GM10847 (cell line): ENCODE results near the gene ZIC4.

Source experiments
- POLR2A ChIP-seq: IDR thresholded peaks from 2 replicates; pipeline ENCODE4 v1.6.1; 2011; ENCODE audit not compliant: insufficient read length; ENCODE audit errors: extremely low read depth

ZIC4 gene

DNA sequence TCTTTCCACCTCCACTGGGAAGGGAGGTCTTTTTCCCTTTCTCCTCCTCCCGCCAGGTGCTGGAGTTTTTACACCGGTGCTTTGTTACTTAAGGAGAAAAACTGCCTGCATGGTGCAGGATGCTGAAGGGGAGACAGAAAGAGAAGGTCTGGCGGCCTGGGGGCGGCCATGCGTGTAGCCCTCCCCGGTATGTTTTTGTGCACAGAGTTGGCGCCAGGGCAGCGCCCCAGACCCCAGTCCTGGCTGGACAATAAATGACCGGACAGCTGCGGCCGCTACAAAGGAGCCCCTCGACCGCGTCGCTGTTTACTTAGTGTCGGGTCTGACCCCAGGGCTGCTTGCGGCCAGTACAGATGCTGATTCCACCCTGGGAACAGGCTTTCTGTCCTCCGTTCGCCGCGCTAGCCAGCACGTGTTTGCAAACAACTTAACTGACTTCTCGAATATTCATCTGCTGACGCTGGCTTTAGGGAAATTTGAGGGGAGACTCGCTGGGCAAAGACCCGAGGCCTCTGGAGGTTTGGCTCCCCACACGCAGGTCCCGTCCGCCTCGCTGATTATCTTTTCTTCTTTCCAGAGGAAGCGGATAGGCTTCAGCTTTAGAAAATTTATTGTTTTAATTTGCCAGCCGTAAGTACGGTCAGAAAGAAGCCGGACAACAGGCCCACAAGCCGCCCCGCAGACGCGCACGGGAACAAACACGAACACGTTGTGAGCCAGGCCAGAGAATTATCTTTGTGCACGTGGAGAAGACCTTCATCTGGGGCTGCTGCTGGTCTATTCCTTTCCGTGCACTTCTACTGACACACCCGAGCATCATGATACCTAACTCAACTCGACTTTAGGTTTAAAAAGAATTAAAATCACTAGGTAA, 46.9 kb downstream of the ZIC4 start:
- no peak for TF ChIP-seq POLR2A

DNA sequence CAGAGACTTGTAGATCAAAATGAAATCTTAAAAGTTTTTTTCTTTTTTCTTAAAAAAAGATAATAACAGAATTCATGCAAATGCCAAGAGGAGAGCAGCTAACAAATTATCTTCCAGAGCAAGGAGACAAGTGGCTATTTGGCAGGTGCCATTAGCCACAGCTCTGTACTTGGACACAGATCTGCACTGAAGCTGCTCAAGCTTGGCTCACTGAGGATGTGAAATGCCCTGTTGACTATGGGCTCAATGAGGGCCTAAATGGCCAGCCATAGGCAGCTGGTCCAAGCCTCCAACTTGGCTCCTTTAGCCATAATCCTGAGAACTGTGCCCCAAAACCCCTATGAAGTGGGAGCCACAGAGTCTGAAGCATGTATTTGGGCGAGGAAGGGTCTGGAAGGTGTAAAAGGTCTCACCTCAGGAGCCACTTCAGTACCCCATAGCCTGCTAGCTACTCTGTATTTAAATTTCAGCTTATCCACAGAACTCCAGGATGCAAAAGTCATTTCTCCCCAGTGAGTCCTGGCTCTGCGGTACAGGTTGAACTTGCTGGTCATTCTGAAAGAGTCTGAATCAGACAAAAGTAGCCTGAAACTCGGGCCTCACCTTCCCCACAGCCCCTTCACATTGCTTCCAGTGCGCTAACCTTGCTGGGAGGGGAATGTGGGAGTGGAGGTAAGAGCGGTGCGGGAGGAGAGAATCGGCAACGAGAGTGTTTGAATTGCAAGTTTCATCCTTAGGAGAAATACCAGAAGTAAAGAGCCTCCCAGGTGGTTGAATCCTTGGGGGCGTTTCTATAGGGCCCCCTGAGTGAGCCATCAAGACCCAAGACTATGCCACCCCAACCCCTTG, 48.0 kb downstream of the ZIC4 start:
- TF ChIP-seq POLR2A: no peak

DNA sequence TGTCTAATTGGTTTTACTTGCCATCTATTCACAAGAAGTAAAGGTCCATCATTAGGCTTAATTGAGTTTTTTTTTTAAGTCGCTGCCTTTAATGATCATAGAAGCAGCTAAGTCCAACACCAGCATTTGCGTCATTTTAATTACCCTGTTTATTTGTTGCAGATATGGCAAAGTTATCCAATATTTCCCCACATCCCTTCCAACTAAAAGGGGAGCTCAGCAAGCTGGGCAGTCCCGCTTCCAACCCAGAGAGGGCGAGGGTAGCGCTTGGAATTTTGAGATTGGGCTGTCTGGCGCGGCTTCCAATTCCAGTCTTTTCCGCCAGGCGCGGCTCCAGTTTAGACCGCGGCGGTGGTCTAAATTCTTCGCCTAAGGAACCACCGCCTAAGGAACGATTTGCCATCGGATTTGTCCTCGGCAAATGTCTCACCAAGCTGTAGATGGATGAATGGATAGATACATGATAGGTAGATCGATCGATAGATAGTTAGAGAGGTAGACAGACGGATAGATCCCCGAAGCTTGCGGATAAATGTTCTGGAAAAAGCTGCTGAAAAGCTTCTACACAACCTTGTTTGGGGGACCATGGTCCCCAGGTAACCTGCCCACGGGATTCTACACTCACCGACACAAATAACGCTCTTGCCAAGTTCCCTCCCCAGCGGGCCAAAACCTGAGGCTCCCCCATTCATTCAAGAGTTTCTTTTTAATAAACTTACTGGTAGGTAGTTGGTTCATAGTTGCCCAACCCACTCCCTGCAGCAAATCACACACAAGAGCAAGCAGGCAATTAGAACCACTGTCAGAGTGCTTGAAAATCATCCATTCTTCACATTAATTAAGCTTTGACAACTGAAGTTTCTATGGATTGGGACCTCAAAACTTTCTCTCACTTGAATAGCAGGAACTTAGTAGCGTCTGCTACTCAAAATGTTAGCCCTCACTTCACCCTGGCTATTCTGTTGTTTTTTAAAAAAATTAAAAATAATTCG, 49.1 kb downstream of the ZIC4 start:
- TF ChIP-seq POLR2A: no peak

DNA sequence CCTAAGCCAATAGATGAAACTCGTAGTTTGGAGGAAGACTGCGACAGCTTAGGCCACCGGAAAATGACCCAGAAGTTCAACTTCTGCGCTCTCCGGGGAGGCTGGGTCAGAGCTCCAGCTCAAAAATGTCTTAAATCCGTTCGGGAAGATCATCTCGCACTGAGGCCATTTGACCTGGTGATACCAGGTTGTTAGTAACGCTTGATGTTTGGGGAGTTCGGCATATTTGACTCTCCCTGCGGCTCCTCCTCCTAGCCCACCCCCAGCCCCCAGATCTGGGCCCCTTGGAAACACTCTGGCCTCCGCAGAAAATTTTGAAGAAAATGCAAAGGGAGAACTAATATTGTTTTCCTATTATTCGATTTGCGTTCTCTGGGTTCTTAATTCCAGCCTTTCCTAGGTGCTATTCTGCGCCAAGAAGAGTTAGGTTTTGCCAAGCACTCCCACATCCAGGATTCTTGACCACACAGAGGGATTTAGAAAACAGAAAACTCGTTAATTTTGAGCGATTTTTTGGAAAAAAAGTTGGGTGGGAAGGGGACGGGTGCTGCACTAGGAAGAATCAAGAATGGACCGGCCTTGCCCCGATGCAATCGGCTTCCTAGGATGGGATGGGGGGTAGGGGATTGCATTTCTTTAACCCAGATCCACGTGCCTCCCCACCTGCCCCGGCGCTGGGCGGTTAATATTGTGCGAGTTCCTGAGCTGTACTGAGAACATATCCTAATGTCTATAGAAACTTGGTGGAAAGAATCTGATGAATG, 50.0 kb downstream of the ZIC4 start:
- TF ChIP-seq POLR2A: no peak

DNA sequence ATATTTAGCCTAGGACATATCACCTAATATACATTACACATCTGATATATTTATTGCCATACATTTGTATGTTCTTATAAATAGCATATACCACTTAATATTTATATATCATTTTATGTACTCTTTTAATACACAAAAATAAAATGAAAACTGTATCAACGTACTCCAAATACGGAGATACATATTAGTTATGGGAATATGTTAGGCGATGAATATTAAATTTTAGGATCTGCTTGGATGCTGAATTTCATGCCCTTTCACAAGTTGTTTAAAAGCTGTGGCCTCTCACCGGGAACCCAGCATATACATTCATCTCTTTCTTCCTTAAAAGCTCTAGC, 50.6 kb downstream of the ZIC4 start:
- TF ChIP-seq POLR2A: no peak

DNA sequence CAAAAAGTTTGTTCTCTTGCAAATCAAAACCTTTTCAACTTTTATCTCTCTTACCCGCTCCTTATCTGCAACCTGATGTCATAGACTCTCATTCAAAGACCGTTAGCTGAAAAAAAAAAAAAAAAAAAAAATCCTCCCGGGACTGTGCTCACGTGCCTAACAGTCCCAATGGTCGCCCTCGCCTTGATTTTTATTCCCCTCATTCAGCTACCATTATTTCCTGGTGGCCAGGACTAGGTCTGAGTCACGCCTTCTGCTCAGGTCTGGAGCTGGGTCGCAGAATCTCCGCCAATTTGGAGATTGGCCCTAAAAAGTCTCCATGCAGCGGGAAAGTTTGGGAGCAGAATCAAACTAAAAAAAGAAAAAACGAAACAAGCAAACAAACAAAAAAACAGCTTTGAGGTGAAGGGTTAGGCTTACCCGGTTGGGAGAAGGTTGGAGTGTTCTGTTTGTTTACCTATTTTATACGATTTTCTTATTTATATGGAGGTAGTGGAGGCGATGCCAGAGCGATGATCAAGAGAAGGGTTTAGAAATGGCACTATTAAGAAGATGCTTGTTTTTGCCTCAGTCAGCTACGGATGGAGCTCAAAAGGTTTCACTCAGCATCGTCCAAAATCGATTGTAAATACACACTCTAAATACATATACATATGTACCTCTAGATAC, 51.1 kb downstream of the ZIC4 start:
- TF ChIP-seq POLR2A: no peak

DNA sequence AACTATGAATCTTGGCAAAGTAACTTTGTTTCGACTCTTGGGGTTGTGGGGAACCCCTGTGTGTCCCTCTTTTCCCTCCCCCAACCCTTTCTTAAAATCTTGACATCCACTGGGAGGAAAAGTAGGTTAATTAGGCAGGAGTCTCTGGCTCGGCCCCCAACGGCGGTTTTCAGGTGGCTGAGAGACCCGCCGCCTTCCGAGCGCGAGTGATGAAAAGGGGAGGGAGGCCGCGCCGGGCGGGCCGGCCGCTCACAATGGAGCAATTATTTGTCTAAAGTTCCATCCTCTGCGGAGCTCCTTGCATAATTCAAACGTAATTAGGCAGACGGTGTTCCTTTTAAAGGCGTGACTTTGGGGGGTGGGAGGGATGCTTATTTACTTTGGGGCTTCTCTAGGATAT, 51.7 kb downstream of the ZIC4 start:
- no peak for TF ChIP-seq POLR2A

DNA sequence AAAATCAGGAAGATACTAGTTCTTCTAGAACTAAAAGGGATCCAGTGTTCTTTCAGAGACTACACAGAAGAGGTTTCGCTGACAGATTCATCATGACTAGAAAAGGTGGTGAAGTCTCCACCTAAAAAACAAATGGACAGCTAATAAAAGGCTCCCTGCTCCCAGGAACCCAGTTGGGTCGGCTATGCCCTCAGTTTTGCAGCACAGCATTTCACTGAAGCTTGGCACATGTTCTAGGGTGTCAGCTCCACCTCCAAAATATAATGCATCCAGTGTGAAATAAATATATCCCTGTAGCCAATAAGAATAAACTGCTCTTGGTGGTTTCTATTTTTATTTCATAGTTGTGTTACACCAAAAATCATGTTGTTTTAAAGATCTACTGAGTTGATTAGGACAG, 55.0 kb downstream of the ZIC4 start:
- no peak for TF ChIP-seq POLR2A

DNA sequence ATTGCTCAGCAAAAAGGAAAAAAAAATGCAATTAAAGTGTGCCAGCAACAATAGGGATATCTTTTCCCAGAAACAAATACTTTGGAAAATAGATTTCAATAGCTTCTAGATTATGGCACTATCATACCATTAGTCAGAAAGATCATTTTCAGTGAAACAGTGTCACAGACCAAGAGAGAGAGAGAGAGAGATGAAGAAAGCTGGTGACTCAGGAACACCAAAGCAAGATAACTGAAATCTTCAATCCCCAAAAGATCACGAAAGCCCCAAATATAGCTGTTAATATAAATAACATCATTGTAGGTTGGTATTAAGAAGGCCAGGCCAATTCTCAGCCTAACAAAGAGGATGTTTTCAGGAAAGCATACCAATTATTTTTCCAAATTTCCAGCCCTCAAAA, 57.4 kb downstream of the ZIC4 start:
- no peak for TF ChIP-seq POLR2A

DNA sequence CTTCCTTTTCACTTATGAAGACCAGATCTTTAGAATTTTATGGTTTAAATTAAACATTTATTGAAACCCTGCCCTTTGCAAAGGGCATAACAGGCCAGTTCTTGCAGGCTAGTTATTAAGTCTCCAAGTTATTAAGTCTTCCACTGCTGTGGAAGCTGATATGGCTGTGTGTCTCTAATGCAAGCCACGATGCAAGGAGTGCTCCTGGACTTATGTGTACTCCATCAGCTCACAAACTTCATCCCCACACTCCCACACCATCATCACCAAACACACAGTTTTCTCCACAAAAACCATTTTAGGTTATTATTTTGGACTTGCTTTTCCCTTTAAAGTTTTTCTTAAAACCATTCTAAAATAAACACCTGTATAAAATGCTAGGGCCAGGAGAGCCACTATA, 62.4 kb downstream of the ZIC4 start:
- TF ChIP-seq POLR2A: no peak

DNA sequence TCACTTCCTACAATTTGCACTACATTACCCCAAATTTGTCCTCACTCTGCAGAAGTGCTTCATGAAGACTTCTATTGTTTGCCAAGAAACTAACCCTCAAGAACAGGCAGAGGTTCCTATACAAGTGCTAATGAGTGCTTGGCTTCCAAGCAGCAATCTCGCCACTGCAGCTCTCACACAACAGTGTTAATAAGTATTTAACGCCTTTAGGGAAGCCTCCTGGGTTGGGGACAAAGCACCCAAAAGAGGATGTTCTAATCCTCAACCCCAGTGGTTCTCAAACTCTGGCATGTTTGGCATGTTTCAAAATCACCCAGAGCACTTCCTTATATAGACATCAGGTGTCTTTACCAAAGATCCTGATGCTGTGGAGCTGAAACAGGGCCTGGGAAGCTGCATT, 64.6 kb downstream of the ZIC4 start:
- no peak for TF ChIP-seq POLR2A

DNA sequence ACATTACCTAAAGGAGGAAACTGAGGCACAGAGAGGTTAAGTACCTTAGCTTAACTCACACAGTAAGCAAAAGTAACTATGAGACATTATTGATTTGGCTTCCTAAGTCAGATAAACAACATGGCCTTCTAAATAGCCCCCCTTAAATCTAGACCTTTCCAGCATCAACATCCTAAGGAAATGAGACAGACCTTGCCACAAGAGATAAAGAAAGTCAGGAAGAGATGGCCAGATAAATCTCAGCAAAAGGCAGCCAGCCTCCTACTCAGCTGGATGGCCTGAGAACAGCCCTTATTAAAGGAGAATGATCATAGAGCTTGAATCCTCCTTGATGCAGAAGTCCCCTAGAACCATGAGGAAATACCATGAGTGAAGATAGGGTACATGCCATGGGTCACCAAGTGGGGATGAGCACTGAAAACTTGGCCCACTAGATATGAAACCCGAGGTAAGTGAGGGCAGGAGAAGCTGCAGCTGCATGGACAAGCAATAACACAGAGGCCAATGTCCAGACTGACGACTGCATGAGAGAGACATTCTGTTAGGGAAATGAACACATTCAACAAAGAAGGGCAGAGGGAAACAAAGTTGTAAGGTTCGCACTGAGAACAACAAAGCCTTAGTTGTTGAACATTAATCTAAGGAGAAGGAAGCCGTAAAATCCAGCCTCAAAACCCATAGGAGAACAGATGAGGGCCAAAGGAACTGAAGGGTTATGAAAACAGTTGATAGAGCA, 69.6 kb downstream of the ZIC4 start:
- no peak for TF ChIP-seq POLR2A
